ENCODE data around the gene TMC3. TPM values are rescaled to one million over a fixed set of nuclear protein-coding genes. Genes with fewer than 3 reads are reported as not detected.
A peak's percentile ranks its signal among the peaks of the same experiment; 100 is the strongest.

Gene TMC3
- total RNA-seq, 1 donor from 2014 or later: 0.07 TPM

DNA sequence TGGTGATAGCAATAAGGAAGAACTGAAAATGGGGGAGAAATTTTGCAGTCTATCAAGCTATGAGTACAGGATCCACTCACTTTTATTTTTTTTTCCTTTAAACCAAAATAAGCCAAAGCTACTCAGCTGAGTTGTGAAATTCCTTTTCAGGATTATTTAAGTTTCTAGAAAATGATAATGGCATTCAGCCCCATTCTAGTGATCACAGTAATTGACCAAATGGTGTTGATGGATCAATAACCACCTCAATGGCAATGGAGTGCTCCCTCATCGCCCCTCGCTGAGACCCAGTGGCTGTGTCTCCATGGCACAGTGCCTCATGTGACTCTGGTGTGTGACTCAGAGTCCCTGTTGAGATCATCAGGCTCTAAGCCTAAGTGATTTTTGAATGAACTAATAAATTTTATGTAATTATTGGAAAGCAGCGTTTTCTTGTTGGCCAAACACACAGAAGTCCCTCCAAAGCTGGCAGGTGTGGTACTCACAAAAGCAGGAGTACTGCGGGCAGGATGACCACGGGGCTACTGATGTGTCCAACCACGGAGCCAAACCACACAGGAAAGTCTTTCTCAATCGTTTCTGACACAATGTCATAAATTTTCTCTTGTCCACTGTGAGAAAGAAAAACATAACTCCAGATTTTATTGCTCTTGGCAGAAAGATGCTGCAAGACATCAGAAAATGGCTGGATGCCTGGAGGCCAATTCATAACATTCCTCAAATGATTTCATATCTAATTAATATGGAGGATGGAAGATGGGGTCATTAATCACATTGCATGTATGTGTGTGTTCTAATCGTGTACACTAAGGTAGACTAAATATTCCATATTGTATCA is 35.6 kb downstream of the TMC3 start:
- H3K4me3 Mint-ChIP-seq: no peak overlapping the region
- no peak for DNase-seq (ENCODE audit: extremely low spot score, unreplicated experiment)
- no peaks in the 10 kb centered on the region for H3K4me1 Mint-ChIP-seq (ENCODE audit: unreplicated experiment)
- H3K36me3 Mint-ChIP-seq: no peaks in the 10 kb centered on the region
- H3K9me3 Mint-ChIP-seq: no peaks in the 10 kb centered on the region
- TF ChIP-seq, protein P1, sequence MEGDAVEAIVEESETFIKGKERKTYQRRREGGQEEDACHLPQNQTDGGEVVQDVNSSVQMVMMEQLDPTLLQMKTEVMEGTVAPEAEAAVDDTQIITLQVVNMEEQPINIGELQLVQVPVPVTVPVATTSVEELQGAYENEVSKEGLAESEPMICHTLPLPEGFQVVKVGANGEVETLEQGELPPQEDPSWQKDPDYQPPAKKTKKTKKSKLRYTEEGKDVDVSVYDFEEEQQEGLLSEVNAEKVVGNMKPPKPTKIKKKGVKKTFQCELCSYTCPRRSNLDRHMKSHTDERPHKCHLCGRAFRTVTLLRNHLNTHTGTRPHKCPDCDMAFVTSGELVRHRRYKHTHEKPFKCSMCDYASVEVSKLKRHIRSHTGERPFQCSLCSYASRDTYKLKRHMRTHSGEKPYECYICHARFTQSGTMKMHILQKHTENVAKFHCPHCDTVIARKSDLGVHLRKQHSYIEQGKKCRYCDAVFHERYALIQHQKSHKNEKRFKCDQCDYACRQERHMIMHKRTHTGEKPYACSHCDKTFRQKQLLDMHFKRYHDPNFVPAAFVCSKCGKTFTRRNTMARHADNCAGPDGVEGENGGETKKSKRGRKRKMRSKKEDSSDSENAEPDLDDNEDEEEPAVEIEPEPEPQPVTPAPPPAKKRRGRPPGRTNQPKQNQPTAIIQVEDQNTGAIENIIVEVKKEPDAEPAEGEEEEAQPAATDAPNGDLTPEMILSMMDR (conservative IDR thresholded peaks at IDR 0.05): no peak
- H3K27me3 Mint-ChIP-seq: no peaks in the 10 kb centered on the region
- no peak overlapping the region for H3K27ac Mint-ChIP-seq

DNA sequence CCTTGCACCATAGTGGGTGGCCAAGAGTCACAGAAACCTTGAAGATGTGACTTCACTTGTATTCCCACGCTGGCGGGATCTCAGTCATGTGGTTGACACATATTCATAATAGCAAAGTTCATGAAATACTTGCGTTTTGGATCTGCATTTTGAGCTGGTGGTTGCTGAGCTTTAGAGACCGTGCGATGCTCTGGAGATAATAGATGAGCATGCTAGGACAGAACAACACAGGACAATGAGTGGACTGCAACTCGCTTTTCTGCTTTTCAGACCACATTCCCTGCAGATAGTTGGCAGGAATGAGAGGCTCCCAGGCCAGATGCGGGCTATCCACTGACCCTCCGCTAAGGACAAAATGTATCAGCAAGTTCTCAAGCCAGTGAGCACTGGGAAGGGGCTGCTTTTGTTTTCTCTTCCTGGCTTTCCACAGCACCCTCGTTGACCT is 36.3 kb downstream of the TMC3 start:
- H3K36me3 Mint-ChIP-seq: no peaks in the 10 kb centered on the region
- H3K4me3 Mint-ChIP-seq: no peak overlapping the region
- DNase-seq (ENCODE audit: extremely low spot score, unreplicated experiment): no peak
- TF ChIP-seq, protein P1 (conservative IDR thresholded peaks at IDR 0.05): no peak
- no peaks in the 10 kb centered on the region for H3K9me3 Mint-ChIP-seq
- no peak overlapping the region for H3K27ac Mint-ChIP-seq
- H3K27me3 Mint-ChIP-seq: no peaks in the 10 kb centered on the region
- H3K4me1 Mint-ChIP-seq (ENCODE audit: unreplicated experiment): no peaks in the 10 kb centered on the region

DNA sequence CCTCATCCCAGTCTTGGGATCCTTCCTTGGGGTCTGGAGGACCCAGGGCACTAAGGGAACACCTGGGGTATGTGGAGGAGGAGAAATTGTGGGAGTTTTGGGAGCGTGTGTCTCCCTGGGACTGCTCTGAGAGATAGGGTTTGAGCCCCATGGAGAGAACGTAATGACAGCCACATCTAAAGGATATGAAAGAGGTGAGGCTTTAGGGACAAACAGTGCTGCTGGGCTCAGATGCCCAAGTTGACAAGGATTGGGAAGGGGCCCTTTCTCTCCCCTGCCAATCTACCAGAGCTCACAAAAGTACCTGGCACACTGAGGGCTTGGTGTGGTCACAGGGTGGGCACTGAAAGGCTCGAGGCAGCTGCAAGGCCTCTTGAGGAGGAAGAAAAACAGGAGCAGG is 36.8 kb downstream of the TMC3 start:
- no peaks in the 10 kb centered on the region for H3K9me3 Mint-ChIP-seq
- TF ChIP-seq, protein P1 (conservative IDR thresholded peaks at IDR 0.05): no peak
- H3K27ac Mint-ChIP-seq: no peak overlapping the region
- no peaks in the 10 kb centered on the region for H3K4me1 Mint-ChIP-seq (ENCODE audit: unreplicated experiment)
- no peaks in the 10 kb centered on the region for H3K27me3 Mint-ChIP-seq
- no peaks in the 10 kb centered on the region for H3K36me3 Mint-ChIP-seq
- H3K4me3 Mint-ChIP-seq: no peak overlapping the region
- DNase-seq (ENCODE audit: extremely low spot score, unreplicated experiment): no peak

DNA sequence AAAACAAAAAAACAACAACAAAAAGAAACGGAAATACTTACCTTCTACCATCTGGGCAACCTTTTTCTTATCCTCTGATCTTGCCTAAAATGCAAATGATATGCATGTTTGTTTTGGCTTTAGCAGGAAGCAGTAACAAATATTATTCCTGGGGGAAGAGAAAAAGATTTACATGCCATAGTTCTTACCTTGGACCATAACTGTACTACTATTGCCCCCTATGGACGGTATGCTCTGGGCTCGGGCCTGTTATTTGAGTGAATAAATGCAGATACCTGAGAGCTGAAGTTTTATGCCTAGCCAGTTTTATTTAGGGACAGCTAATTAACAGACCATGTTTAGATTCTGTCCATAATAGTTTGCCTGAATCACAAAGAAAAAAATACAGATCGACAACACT is 37.4 kb downstream of the TMC3 start:
- no peak for DNase-seq (ENCODE audit: extremely low spot score, unreplicated experiment)
- H3K36me3 Mint-ChIP-seq: no peaks in the 10 kb centered on the region
- no peak overlapping the region for H3K27ac Mint-ChIP-seq
- TF ChIP-seq, protein P1 (conservative IDR thresholded peaks at IDR 0.05): peak; percentile 43
- H3K4me3 Mint-ChIP-seq: no peak overlapping the region
- H3K9me3 Mint-ChIP-seq: no peaks in the 10 kb centered on the region
- H3K4me1 Mint-ChIP-seq (ENCODE audit: unreplicated experiment): no peaks in the 10 kb centered on the region
- H3K27me3 Mint-ChIP-seq: no peaks in the 10 kb centered on the region

DNA sequence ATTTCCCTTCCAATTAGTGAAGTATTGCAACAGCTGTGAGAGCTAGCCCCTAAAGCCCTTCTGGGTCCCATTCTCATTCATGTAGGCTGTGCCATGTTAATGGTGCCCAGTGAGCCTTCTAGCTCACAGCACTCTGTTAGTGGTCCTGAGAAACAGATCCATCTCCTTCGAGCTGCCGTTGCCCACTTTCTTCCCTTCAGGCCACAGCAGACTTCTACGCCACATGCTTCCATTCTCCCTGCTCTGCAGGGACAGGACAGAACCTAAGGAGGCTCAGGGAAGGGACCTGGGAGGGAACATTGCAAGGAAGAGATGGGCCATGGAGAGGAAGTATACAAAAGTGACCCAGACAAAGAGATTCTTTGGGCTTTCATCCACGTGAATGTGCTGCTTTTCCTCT is 38.4 kb downstream of the TMC3 start:
- Mint-ChIP-seq H3K27me3 (peaks cover 4% of the 10 kb centered on the region), H3K27ac (no peak overlapping the region), H3K36me3 (no peaks in the 10 kb centered on the region), H3K9me3 (no peaks in the 10 kb centered on the region), H3K4me3 (no peak overlapping the region), H3K4me1 (ENCODE audit: unreplicated experiment) (peaks cover 4% of the 10 kb centered on the region)
- TF ChIP-seq, protein P1 (conservative IDR thresholded peaks at IDR 0.05): no peak
- no peak for DNase-seq (ENCODE audit: extremely low spot score, unreplicated experiment)
